ENCODE data around the gene FAM200C.
"Not testable (repeated sequence)": the region's sequence is repeated elsewhere in the genome, so short reads cannot be mapped to it uniquely, and the experiment has no call there.

Gene FAM200C

DNA sequence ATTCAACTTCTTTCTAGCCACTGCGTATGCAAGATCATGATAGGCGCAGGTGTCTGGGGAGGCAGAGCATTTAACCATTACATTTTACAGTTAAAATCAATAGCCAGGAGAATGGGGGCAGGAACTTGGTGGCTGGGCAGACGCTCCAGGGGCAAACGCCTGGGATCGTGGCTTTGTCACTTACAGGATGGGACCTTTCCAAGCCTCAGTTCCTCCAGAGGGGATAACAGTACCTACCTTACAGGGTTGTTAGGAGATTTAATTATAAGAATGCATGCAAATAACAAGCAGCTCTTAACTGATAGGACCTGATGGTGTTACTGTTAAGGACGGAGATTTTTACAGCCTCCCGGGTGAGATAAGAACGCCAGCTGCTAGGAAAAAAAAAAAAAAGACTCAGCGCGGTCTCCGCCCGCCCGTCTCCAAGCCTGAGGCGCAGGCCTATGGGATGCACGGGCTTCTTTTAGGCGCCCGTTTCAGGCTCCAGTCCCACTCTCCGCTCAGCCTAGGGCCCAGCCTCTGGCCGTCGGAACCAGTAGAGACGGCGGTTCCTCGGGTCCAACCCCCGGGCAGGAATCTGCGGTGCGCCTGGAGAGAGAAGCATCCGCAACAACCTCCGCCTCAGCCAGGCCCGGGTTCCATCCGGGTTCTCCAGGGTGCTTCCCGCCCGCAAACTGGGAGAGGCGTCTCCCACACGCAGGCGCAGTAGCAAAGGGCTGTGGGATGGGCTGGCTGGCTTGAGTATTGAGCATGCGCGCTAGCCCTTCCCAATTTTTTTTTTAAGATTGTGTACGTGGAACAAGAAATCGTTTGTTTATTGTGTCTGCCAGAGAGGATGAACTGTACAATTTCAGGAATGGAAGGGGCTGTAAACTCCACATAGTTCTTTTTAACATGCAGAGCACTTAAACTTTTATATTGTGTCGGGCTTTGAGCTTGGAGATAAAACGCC is at the start of gene FAM200C:
TSS of gene FAM200C (minus strand) at position 653 of the 952 bp plus-strand sequence. CDS start 4,564 bp downstream, outside the sequence.
- intact Hi-C loops (cut with DNase I): loop anchor here (10.0 kb wide), 1 partner anchor 285 kb away; the partner anchor contains the start of gene PWWP2A
- DNase-seq: peak; percentile 78 to 97 (median 93)

DNA sequence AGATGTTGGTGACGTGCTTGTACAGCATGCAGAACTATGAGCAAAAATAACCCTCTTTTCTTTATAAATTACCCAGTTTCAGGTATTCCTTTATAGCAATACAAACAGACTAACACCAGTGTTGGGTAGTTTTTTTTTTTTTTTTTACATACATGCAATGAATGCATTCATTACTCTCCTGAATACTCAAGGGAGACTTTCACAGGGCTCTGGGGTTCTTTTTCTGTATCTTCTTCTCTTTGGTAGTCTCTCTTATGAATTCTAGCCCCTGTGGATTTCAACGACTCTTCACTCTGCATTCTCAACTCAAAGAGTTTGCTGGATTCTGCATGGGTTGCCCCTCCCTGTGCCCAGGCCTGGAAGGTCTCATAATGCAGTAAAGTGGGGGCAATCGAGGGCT is 49.6 kb upstream of the FAM200C start:
- no peak for DNase-seq
- intact Hi-C loops (cut with DNase I): loop anchor here (10.0 kb wide), 1 partner anchor 55 kb away; no protein-coding TSS in a partner anchor

DNA sequence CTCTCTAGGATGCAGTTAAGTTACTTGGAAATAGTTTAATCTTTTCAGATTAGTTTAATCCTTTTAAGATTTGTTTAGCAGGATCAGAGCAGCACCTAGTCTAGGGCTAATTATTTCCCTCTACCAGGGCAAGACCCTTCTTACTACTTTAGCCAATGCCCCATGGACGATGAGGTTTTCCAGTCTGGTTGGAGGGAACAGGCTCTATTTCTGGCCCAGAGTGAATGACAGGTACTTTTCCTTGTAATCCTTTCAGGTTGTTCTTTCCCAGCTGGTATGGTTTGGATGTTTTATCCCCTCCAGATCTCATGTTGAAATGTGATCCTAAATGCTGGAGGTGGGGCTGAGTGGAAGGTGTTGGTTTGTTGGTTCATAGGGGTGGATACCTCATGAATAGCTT is 49.0 kb upstream of the FAM200C start:
- intact Hi-C loops (cut with DNase I): loop anchor here (10.0 kb wide), 1 partner anchor 56 kb away; no protein-coding TSS in a partner anchor

DNA sequence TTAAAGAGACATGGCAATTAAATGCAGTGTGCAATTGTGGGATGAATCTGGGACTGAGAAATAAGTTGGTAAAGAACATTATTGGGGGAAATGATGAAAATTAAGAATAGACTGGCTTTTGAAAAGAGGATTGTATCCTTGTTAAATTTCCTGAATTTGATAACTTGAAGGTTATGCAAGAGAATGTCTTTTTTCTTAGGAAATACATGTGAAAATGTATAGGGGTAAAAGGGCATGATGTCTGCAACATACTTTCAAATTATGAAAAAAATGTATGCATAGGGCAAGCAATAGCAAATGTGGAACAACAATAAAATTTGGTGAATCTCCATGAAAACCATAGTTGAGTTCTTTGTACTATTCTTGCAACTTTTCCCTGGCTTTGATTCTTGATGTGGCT is 45.9 kb upstream of the FAM200C start:
- no peak for DNase-seq
- intact Hi-C loops (cut with DNase I): loop anchor here (10.0 kb wide), 1 partner anchor 59 kb away; no protein-coding TSS in a partner anchor

More for the DNA sequence above, 49.0 kb upstream of the FAM200C start:
- no peak for DNase-seq

DNA sequence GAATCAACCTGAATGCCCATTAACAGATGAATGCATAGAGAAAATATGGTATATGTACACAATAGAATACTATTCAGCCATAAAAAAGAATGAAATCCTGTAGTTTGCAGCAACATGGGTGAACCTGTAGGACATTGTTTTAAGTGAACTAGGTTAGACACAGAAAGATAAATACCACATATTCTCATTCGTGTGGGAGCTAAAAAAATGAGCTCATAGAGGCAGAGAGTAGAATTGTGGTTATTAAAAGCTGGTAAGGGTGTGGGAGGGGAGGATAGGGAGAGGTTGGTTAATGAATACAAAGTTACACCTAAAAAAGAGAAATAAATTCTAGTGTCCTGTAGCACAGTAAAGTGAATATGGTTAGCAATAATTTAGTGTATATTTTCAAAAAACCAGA is 45.3 kb upstream of the FAM200C start:
- DNase-seq: no peak
- intact Hi-C loops (cut with DNase I): loop anchor here (10.0 kb wide), 1 partner anchor 60 kb away; no protein-coding TSS in a partner anchor

DNA sequence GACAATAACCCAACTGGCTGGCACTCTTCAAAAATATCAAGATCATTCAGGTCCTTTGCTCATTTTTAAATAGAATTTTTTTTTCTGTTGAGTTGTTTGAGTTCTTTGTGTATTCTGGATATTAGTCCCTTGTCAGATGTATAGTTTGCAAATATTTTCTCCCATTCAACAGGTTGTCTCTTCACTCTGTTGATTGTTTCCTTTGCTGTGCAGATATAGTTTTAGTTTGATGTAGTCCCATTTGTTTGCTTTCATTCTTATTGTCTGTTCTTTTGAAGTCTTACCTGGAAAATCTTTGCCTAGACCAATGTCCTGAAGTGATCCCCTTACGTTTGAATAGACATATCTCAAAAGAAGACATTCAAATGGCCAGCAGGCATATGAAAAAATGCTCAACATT is 44.6 kb upstream of the FAM200C start:
- intact Hi-C loops (cut with DNase I): loop anchor here (10.0 kb wide), 1 partner anchor 60 kb away; no protein-coding TSS in a partner anchor
- DNase-seq: no peak

DNA sequence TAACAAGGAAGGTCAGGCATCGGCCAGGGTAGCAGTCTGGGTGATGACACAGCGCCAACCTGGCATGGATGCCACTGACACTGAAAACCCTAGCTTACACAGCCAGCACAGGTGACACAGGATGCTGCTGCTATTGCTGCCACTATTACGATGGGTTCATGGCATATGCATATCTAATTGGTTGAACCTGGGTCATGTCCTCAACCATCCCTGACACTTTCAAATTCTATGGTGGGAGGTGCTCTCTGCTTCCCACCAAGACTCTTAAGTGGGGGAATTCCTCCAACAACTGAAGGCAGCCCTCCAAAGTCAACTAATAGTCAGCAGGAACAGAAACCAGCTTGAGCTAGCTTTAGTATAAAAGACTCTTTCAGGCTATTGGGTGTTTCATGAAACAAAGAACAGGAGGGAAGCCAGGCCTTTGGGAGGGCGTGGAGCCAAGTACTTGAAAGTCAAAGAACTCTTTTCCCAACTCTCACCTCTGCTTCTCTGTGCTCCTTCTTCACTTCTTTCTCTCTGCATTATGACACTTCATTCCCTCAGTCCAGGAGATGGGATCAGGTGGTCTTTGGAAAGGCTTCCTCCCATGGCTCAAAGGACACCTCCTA is 43.1 kb upstream of the FAM200C start:
- intact Hi-C loops (cut with DNase I): loop anchor here (10.0 kb wide), 1 partner anchor 62 kb away; no protein-coding TSS in a partner anchor

DNA sequence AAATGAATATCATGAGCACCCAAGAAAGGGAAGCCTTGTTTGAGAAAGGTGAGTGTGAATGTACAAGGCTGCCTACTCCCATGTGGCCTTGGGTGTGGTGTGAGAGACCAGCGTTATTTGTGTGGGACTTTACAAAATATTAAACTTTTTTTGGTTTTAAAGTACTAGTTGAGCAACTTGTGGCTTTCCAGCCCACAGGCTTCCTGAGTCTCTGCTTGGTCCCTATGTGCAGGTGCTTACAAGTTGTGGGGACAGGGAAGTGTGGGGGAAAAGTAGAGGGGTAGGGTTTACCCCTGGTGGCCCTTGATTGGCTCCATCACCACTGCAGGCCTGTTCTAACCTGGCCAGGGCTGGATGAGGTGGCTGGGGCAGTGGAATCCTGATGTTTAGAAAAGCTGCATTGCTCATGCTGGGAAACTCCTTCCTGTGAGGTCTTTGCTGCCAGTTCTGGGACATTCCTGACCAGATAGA is 41.5 kb upstream of the FAM200C start:
- intact Hi-C loops (cut with DNase I): loop anchor here (10.0 kb wide), 1 partner anchor 63 kb away; no protein-coding TSS in a partner anchor
- no peak for DNase-seq

More for the DNA sequence above, 43.1 kb upstream of the FAM200C start:
- DNase-seq: no peak

DNA sequence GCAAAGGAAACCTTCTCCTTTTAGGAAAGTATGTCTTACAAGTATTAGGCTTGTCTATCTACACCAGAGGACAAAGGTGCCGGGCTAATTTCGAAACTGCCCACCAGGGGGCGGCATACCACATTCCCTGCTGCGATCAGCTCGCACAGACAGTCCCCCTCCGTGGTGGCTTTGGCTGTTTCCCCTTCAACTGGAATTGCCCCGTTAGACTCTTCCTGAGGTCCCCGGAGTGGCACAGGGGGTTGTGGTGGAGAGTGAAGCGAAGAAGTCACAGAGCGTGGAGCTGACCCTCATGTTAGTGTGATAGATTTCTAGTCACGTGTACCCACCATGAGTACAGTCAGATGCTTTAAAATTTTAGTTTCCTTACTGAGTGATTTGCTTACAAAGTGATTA is 39.3 kb upstream of the FAM200C start:
- peak; percentile 81 to 97 (median 92) for DNase-seq

DNA sequence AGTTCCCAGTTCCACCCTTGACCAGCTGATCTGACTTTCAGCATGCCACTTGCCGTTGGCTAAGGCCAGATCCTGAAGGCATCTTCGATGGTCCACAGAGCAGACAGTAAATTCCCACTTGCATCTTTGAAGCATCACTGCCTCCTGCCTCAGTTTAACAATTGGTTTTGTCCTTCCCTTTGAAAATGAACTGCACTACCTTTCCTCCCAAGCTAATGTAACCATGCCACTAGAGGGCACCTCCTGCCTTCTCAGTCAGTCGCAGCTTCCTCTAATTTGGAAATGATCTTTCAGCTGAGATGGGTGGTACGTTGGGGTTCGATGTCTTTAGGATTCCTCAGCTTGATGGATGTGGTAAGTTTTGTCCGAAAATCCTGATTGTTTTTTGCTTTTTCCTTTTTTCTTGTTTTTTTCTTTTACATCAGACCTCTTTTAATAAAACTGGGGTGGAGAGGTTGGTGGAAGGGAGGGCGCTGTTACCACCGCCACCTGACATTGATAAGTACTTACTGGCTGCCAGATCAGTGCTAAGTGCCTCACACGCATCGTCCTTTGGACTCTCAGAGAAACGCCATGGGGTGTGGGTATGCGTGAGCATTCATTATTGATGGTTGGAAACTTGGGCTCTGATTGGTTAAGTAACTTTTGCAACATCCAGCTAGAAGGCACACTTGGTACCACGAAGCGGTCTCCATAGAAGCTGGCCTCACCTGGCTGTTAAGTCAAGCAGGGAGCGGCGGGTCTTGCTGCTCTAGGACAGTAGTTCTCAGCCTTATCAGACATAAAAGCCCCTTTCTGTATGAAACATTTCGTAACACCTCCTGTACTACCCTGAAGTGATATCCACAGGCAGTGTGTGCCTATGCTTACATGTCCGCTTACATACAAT is 38.7 kb upstream of the FAM200C start:
- intact Hi-C loops (cut with DNase I): no loop called here
- DNase-seq: peak; percentile 16 to 86 (median 64)

More for the DNA sequence above, 39.3 kb upstream of the FAM200C start:
- intact Hi-C loops (cut with DNase I): no loop called here

DNA sequence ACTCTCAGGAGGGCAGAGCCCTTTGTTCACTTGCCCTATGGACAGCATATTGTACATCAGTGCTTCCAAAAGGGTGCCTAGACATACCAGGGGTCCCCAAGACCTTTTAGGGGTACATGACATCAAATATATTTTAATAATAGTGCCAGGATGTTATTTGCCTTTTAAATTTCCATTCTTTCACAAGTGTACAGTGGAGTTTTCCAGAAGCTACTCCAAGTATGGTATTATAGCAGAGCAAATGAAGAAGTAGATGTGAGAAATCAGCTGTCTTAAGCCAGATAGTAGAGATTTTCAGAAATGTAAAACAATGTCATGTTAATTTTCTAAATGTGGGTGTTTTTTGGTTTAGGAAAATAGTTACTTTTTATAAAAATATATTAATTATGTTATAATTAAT is 37.4 kb upstream of the FAM200C start:
- no peak for DNase-seq
- intact Hi-C loops (cut with DNase I): no loop called here

DNA sequence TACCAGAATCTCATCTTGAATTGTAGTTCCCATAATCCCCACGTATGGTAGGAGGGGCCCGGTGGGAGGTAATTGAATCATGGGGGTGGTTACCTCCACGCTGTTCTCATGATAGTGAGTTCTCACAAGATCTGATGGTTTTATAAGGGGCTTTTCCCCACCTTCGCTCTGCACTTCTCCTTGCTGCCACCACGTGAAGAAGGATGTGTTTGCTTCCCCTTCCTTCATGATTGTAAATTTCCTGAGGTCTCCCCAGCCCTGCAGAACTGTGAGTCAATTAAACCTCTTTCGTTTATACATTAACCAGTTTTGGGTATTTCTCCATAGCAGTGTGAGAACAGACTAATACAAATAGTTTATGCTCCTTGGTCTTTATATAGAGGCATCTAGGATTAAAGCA is 36.8 kb upstream of the FAM200C start:
- peak in 17 of 42 donors; percentile 7 to 66 (median 33) for DNase-seq
- intact Hi-C loops (cut with DNase I): not testable (repeated sequence)

DNA sequence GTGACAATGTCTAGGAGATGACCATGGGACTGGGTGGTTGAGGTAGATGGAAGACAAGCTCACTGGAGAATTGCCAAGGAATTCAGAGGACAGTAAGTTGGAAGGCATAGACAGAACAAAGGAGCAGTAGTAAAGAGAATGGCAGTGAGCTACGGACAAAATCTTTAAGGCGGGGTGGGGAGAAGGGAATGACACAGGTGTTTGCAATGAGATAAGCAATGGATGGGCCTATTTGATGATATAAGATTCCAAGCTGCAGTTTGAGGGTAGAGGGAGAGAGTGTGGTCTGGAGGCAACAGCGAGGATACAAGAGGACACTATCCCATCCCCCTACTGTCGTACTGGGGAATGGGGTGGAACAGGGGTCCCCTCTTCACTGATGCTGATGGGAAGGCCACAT is 36.2 kb upstream of the FAM200C start:
- intact Hi-C loops (cut with DNase I): no loop called here
- no peak for DNase-seq

DNA sequence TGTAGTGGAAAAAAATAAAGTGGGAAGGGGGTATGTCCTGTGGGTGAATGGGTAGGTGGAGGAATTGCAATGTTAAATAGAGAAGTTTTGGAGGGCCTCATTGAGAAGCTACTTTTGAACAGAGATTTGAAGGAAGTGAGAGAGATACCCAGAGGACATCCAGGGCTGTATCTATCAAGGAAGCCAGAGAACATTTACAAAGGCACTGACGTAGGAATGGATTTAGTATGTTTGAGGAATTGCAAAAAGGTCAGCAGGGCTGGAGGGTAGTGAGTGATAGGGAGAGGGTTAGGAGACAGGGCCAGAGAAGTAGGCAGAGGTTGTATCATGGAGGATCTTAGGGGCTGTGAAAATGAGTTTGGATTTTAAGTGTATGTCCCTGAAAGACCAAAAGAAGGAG is 35.7 kb upstream of the FAM200C start:
- DNase-seq: no peak
- intact Hi-C loops (cut with DNase I): no loop called here

DNA sequence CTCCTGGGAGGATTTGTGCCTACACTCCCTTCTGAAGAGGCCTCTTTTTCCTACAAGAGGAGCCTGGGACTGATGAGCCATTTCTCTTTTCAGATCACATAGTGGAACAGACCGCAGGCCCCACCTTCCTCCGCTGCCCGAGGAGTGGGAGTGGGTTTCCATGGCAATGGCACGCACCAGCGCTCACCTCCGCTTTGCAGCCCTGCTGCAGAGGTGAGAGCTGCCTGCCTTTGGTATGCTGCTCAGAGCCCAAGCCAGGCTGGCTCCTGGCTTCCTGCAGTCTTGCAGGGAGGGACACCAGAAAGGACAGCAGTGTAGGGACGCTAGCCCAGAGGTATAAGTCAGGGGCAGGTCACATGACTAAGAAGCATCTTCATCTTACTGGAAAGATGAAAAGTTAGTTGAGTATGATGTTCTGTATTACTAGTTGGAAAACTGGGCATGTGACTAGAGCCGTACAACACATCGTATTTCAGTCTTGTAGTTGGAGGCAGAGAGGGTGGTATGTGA is 34.2 kb upstream of the FAM200C start:
- DNase-seq: peak; percentile 60 to 95 (median 84)
- intact Hi-C loops (cut with DNase I): no loop called here

DNA sequence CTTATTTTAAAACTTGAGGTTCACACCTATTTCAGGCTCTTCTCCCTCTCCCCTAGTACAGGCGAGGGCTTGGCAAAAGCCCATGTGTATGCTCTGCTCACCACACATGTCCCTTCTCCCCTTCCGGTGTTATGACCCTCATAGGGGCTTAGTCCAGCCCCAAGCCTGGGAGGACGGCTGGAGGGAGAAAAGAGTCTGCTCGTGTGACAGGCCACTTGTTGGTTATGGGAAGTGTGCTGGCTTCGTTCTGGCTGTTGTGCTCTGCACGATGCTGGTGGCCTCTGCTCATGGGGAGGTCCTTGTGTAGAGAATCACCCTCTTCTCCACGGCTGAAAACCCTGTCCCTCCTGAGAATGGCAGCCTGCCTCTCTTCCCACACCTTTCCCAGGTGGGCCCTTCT is 32.9 kb upstream of the FAM200C start:
- no peak for DNase-seq
- intact Hi-C loops (cut with DNase I): no loop called here

DNA sequence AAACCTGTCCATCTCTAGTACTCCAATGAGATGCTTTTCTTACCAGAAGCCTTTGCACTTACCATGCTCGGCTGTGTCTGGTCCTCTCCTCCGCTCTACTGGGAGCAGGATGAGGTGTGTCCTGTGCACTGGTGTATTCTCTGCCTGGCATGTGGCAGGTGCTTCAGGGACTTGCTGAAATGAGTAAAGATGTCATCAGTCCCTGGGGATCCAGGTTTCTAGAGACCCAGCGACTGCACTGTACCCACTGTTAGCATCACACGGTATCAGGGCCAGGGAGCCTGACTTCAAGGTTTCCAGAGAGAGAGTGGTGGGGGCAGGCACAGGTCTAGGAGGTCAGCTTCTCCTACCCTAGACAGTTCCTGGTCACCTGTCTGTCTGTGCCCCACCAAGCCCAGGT is 32.3 kb upstream of the FAM200C start:
- intact Hi-C loops (cut with DNase I): no loop called here
- no peak for DNase-seq

DNA sequence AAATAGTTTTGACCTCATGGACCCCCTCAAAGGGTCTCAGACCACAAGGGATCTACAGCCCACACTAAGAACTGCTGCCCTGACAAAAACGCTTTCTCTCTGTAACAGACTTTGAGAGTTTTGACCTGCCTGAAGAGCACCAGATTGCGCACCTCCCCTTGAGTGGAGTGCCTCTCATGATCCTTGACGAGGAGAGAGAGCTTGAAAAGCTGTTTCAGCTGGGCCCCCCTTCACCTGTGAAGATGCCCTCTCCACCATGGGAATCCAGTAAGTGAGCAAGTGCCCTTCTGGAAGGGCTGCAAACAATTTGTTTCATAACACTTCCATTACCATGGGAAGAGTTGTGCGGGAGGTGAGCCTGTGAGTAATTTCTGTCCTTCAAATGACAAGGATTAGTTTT is 27.8 kb upstream of the FAM200C start:
- no peak for DNase-seq
- intact Hi-C loops (cut with DNase I): no loop called here
